ENCODE results near the gene RBM24. TPM values are rescaled to one million over a fixed set of nuclear protein-coding genes. Genes with fewer than 3 reads are reported as not detected.

RBM24 gene
- total and polyA plus RNA-seq, 9 of the 15 experiments (the other 6 are each of a cell fraction or from before 2014, with no cell fraction given), result not detected

DNA sequence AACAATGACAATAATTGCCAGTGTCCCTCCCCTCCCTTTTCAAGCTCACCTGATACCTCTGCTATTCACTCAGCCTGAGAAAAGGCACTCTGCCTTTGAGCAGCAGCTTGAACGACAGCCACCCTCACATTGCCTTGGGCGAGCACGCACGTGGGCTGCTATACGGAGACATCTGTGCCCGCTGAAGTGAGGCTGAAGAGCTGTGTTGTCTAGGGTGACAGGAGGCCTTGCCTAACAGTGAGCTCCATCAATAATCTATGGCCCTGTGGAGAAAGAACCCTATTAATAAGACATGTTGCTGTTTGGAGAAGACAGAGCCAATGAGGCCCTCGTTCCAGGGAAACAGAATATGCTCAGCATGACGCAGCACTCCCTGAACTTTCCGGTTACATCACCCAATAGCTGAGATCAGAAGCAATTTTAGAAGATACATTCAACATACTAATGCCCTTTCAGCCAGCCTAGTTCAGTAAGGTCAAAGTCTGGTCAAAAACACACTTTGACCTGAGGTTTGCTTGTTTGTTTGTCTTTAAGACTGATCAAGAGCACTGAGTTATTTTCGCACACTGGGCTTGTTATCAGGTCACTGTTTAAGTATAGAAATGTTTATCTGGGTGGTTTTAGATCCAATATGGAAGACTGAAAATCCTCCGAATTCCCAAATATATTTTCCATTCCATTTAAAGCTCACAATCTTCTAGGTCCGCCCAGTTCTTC, 30.6 kb downstream of the RBM24 start (continued):
- TF ChIP-seq, protein P1, sequence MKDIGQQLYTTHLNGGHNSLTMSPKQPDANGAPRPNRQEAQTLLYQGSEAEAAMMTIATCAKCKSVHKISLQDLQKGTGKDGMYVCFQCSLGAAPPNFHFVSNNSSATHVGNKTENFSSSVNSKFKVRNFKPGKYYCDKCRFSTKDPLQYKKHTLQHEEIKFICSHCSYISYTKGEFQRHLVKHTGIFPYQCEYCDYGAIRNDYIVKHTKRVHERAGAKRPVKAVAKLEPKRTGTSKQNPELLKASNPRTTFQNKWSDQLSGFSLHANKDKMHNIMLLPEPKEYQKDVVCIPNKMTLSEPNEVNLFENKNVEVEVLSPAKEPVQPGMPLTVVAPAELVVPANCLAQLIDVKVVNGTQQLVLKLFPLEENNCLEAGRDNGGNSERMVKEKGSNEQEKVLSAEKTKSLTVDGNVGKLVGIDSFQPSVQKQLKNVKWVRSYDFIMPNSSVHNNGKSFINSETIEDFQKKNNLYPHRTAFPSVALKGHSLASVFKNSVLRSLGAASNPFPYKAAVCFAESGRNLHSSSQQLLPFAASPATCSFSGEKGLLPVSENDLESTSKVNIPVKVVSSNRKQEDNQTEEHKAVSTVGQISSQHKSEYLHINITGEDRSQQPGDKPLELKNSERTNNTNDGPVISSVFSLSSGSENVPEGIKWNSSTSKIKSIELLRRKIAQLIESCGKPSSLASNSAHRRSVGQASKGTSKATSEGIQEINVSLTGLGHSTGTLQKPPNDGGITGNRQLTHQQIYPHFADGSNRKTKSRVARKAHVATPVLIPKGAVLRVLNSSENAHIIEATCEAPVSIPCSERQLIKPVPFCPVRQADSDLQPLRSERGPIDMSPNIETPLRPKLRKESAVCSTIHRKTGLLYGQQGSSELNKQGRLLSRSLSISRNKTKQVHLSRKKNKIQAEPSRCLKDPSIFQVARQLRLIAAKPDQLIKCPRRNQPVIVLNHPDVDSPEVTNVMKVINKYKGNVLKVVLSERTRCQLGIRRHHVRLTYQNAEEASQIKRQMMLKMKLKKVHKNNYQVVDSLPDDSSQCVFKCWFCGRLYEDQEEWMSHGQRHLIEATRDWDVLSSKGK (CRISPR knock-in tag; IDR thresholded peaks at IDR 0.05), result no peak
- TF ChIP-seq CAMTA2 (CRISPR knock-in tag; conservative IDR thresholded peaks at IDR 0.05), result no peak
- TF ChIP-seq EWSR1 (IDR thresholded peaks at IDR 0.05; ENCODE audit: borderline replicate concordance, low read depth, partially characterized antibody), result no peak
- no peak for TF ChIP-seq NFXL1 (CRISPR knock-in tag; IDR thresholded peaks at IDR 0.05)
- TF ChIP-seq, protein P2, sequence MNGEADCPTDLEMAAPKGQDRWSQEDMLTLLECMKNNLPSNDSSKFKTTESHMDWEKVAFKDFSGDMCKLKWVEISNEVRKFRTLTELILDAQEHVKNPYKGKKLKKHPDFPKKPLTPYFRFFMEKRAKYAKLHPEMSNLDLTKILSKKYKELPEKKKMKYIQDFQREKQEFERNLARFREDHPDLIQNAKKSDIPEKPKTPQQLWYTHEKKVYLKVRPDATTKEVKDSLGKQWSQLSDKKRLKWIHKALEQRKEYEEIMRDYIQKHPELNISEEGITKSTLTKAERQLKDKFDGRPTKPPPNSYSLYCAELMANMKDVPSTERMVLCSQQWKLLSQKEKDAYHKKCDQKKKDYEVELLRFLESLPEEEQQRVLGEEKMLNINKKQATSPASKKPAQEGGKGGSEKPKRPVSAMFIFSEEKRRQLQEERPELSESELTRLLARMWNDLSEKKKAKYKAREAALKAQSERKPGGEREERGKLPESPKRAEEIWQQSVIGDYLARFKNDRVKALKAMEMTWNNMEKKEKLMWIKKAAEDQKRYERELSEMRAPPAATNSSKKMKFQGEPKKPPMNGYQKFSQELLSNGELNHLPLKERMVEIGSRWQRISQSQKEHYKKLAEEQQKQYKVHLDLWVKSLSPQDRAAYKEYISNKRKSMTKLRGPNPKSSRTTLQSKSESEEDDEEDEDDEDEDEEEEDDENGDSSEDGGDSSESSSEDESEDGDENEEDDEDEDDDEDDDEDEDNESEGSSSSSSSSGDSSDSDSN (IDR thresholded peaks at IDR 0.05; ENCODE audit: borderline replicate concordance in 1 of 2, low read depth in 2 of 2, low read length in 2 of 2), result no peak
- TF ChIP-seq SIX5 (IDR thresholded peaks at IDR 0.05; ENCODE audit: borderline replicate concordance in 1 of 2, insufficient read depth in 1 of 2, low read depth in 1 of 2, low read length in 2 of 2), result no peak
- TF ChIP-seq, protein P3, sequence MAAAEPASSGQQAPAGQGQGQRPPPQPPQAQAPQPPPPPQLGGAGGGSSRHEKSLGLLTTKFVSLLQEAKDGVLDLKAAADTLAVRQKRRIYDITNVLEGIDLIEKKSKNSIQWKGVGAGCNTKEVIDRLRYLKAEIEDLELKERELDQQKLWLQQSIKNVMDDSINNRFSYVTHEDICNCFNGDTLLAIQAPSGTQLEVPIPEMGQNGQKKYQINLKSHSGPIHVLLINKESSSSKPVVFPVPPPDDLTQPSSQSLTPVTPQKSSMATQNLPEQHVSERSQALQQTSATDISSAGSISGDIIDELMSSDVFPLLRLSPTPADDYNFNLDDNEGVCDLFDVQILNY (CRISPR knock-in tag; IDR thresholded peaks at IDR 0.05), result 0 out of 2 replicates have a peak, but pooled peaks have one; percentile 49
- no peak for TF ChIP-seq ZFP1 (CRISPR knock-in tag; IDR thresholded peaks at IDR 0.05)
- TF ChIP-seq ZNF232 (CRISPR knock-in tag; IDR thresholded peaks at IDR 0.05), result no peak
- no peak for TF ChIP-seq ZNF408 (CRISPR knock-in tag; IDR thresholded peaks at IDR 0.05; ENCODE audit: low read depth)
- peak; percentile 61; the same call in 1 of the 2 replicates for TF ChIP-seq SMARCA4 (IDR thresholded peaks at IDR 0.05)
- no peak for TF ChIP-seq ZNF445 (CRISPR knock-in tag; IDR thresholded peaks at IDR 0.05; ENCODE audit: low read depth)
- peak; percentile 92 for TF ChIP-seq ZNF584 (CRISPR knock-in tag; IDR thresholded peaks at IDR 0.05; ENCODE audit: low read depth)
- TF ChIP-seq, protein P4, sequence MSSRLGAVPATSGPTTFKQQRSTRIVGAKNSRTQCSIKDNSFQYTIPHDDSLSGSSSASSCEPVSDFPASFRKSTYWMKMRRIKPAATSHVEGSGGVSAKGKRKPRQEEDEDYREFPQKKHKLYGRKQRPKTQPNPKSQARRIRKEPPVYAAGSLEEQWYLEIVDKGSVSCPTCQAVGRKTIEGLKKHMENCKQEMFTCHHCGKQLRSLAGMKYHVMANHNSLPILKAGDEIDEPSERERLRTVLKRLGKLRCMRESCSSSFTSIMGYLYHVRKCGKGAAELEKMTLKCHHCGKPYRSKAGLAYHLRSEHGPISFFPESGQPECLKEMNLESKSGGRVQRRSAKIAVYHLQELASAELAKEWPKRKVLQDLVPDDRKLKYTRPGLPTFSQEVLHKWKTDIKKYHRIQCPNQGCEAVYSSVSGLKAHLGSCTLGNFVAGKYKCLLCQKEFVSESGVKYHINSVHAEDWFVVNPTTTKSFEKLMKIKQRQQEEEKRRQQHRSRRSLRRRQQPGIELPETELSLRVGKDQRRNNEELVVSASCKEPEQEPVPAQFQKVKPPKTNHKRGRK (tag; IDR thresholded peaks at IDR 0.05), result no peak
- TF ChIP-seq SOX6 (IDR thresholded peaks at IDR 0.05), result peak; percentile 44; the same call in 1 of the 2 replicates
- 0 out of 2 replicates have a peak, but pooled peaks have one; percentile 8 for TF ChIP-seq PTTG1 (tag; IDR thresholded peaks at IDR 0.05; ENCODE audit: low read depth)
- no peak for TF ChIP-seq DMBX1 (CRISPR knock-in tag; IDR thresholded peaks at IDR 0.05; ENCODE audit: borderline replicate concordance)
- no peak for TF ChIP-seq TAF15 (IDR thresholded peaks at IDR 0.05; ENCODE audit: low read depth, low read length)
